Measurements from ENCODE around the gene FAM3A. TPM values are rescaled to one million over a fixed set of nuclear protein-coding genes. Genes with fewer than 3 reads are reported as not detected.

Gene FAM3A
- total RNA-seq, 2 donors from 2014 or later = 24.5 to 25.4 TPM

- Mint-ChIP-seq H3K4me3 (no peak overlapping the region), H3K27me3 (no peaks in the 10 kb centered on the region)
Measured at GRCh38 chrX:154519389-154519788, 3.4 kb upstream of the FAM3A start.

GRCh38 chrX:154517101-154517781 is 1.2 kb upstream of the FAM3A start:
- Mint-ChIP-seq H3K27me3 (no peaks in the 10 kb centered on the region), H3K4me3 (peak overlapping the region; percentile 87), H3K27ac (no peak overlapping the region), H3K4me1 (peaks cover 10% of the 10 kb centered on the region), H3K9me3 (no peaks in the 10 kb centered on the region), H3K36me3 (ENCODE audit: low read depth) (peaks cover 4% of the 10 kb centered on the region)
- ATAC-seq (replicated peaks) = no peak

More at GRCh38 chrX:154519389-154519788, 3.4 kb upstream of the FAM3A start:
- H3K27ac Mint-ChIP-seq = no peak overlapping the region
- H3K36me3 Mint-ChIP-seq (ENCODE audit: low read depth) = peaks cover 4% of the 10 kb centered on the region
- H3K4me1 Mint-ChIP-seq = peaks cover 3% of the 10 kb centered on the region
- H3K9me3 Mint-ChIP-seq = no peaks in the 10 kb centered on the region
- ATAC-seq (replicated peaks) = no peak

- Mint-ChIP-seq H3K4me3 (peak overlapping the region; percentile 87), H3K27me3 (no peaks in the 10 kb centered on the region), H3K27ac (peak overlapping the region; percentile 86), H3K4me1 (peaks cover 10% of the 10 kb centered on the region), H3K9me3 (no peaks in the 10 kb centered on the region), H3K36me3 (ENCODE audit: low read depth) (peaks cover 4% of the 10 kb centered on the region)
- ATAC-seq (replicated peaks) = no peak
Measured at GRCh38 chrX:154516656-154517100, 646 bp upstream of the FAM3A start.

GRCh38 chrX:154515090-154515965 is 704 bp downstream of the FAM3A start:
- H3K27ac Mint-ChIP-seq = peak overlapping the region; percentile 61
- peaks cover 13% of the 10 kb centered on the region for H3K36me3 Mint-ChIP-seq (ENCODE audit: low read depth)
- peaks cover 10% of the 10 kb centered on the region for H3K4me1 Mint-ChIP-seq

GRCh38 chrX:154513716-154514115 is 2.3 kb downstream of the FAM3A start:
- H3K36me3 Mint-ChIP-seq (ENCODE audit: low read depth) = peaks cover 27% of the 10 kb centered on the region
- H3K4me1 Mint-ChIP-seq = peaks cover 10% of the 10 kb centered on the region
- no peaks in the 10 kb centered on the region for H3K9me3 Mint-ChIP-seq
- peak overlapping the region; percentile 52 for H3K27ac Mint-ChIP-seq
- peak overlapping the region; percentile 63 for H3K4me3 Mint-ChIP-seq
- no peaks in the 10 kb centered on the region for H3K27me3 Mint-ChIP-seq
- no peak for ATAC-seq (replicated peaks)

More at GRCh38 chrX:154515090-154515965, 704 bp downstream of the FAM3A start:
- H3K27me3 Mint-ChIP-seq = no peaks in the 10 kb centered on the region
- H3K4me3 Mint-ChIP-seq = peak overlapping the region; percentile 87
- H3K9me3 Mint-ChIP-seq = no peaks in the 10 kb centered on the region
- ATAC-seq (replicated peaks) = peak; percentile 20

GRCh38 chrX:154512879-154513553 is 3.0 kb downstream of the FAM3A start:
- no peak for ATAC-seq (replicated peaks)
- no peaks in the 10 kb centered on the region for H3K27me3 Mint-ChIP-seq
- H3K4me3 Mint-ChIP-seq = peak overlapping the region; percentile 63
- no peak overlapping the region for H3K27ac Mint-ChIP-seq
- H3K4me1 Mint-ChIP-seq = peaks cover 10% of the 10 kb centered on the region
- H3K9me3 Mint-ChIP-seq = no peaks in the 10 kb centered on the region
- H3K36me3 Mint-ChIP-seq (ENCODE audit: low read depth) = peaks cover 31% of the 10 kb centered on the region

- H3K9me3 Mint-ChIP-seq = no peaks in the 10 kb centered on the region
- no peak overlapping the region for H3K27ac Mint-ChIP-seq
- peaks cover 10% of the 10 kb centered on the region for H3K4me1 Mint-ChIP-seq
- ATAC-seq (replicated peaks) = no peak
- H3K36me3 Mint-ChIP-seq (ENCODE audit: low read depth) = peaks cover 31% of the 10 kb centered on the region
- no peak overlapping the region for H3K4me3 Mint-ChIP-seq
- no peaks in the 10 kb centered on the region for H3K27me3 Mint-ChIP-seq
Measured at GRCh38 chrX:154511761-154512160, 4.3 kb downstream of the FAM3A start.

GRCh38 chrX:154509455-154509854 is 6.6 kb downstream of the FAM3A start:
- peaks cover 31% of the 10 kb centered on the region for H3K36me3 Mint-ChIP-seq (ENCODE audit: low read depth)
- H3K27me3 Mint-ChIP-seq = no peaks in the 10 kb centered on the region
- H3K4me3 Mint-ChIP-seq = no peak overlapping the region
- H3K27ac Mint-ChIP-seq = no peak overlapping the region
- no peak for ATAC-seq (replicated peaks)
- no peaks in the 10 kb centered on the region for H3K9me3 Mint-ChIP-seq
- H3K4me1 Mint-ChIP-seq = peaks cover 7% of the 10 kb centered on the region

GRCh38 chrX:154508384-154508745 is 7.7 kb downstream of the FAM3A start:
- Mint-ChIP-seq H3K9me3 (no peaks in the 10 kb centered on the region), H3K27me3 (no peaks in the 10 kb centered on the region), H3K36me3 (ENCODE audit: low read depth) (peaks cover 31% of the 10 kb centered on the region), H3K4me1 (no peaks in the 10 kb centered on the region), H3K27ac (no peak overlapping the region), H3K4me3 (no peak overlapping the region)
- ATAC-seq (replicated peaks) = no peak

GRCh38 chrX:154507673-154508383 is 8.2 kb downstream of the FAM3A start:
- H3K27ac Mint-ChIP-seq = no peak overlapping the region
- no peaks in the 10 kb centered on the region for H3K9me3 Mint-ChIP-seq
- ATAC-seq (replicated peaks) = no peak

GRCh38 chrX:154506483-154507332 is 9.3 kb downstream of the FAM3A start:
- no peak for ATAC-seq (replicated peaks)
- Mint-ChIP-seq H3K4me3 (no peak overlapping the region), H3K9me3 (no peaks in the 10 kb centered on the region), H3K36me3 (ENCODE audit: low read depth) (peaks cover 31% of the 10 kb centered on the region), H3K27me3 (no peaks in the 10 kb centered on the region), H3K27ac (no peak overlapping the region), H3K4me1 (no peaks in the 10 kb centered on the region)

More at GRCh38 chrX:154507673-154508383, 8.2 kb downstream of the FAM3A start:
- Mint-ChIP-seq H3K4me1 (no peaks in the 10 kb centered on the region), H3K27me3 (no peaks in the 10 kb centered on the region), H3K4me3 (no peak overlapping the region), H3K36me3 (ENCODE audit: low read depth) (peaks cover 31% of the 10 kb centered on the region)

- no peaks in the 10 kb centered on the region for H3K4me1 Mint-ChIP-seq
- peaks cover 25% of the 10 kb centered on the region for H3K36me3 Mint-ChIP-seq (ENCODE audit: low read depth)
- no peaks in the 10 kb centered on the region for H3K27me3 Mint-ChIP-seq
- ATAC-seq (replicated peaks) = no peak
- no peak overlapping the region for H3K27ac Mint-ChIP-seq
- no peak overlapping the region for H3K4me3 Mint-ChIP-seq
- no peaks in the 10 kb centered on the region for H3K9me3 Mint-ChIP-seq
Measured at GRCh38 chrX:154505734-154506133, 10.3 kb downstream of the FAM3A start.

- peaks cover 5% of the 10 kb centered on the region for H3K36me3 Mint-ChIP-seq (ENCODE audit: low read depth)
Measured at GRCh38 chrX:154502989-154503388, 13.0 kb downstream of the FAM3A start.

More at GRCh38 chrX:154502989-154503388, 13.0 kb downstream of the FAM3A start:
- ATAC-seq (replicated peaks) = peak; percentile 14
- Mint-ChIP-seq H3K4me3 (no peak overlapping the region), H3K27me3 (no peaks in the 10 kb centered on the region), H3K9me3 (no peaks in the 10 kb centered on the region), H3K4me1 (no peaks in the 10 kb centered on the region), H3K27ac (no peak overlapping the region)
